Measurements from ENCODE around the gene NUDT3. TPM values are rescaled to one million over a fixed set of nuclear protein-coding genes. Genes with fewer than 3 reads are reported as not detected.

Gene NUDT3
- total and polyA plus RNA-seq, 4 donors = 15.5 to 50.2 (median 33.6) TPM

GRCh38 chr6:34231566-34232336, 160.7 kb downstream of the NUDT3 start:
- Histone ChIP-seq H3K27me3 (ENCODE audit: control insufficient read depth in 1 of 2, insufficient read depth in 2 of 2, low read length in 1 of 2) (peaks cover 0 to 2% of the 10 kb centered on the region in 2 donors), H3K4me1 (ENCODE audit: control insufficient read depth in 1 of 2, insufficient read depth in 2 of 2, low read length in 2 of 2) (no peaks in the 10 kb centered on the region), H3K27ac (ENCODE audit: low read depth in 1 of 2, low read length in 2 of 2) (no peak overlapping the region), H3K4me3 (ENCODE audit: low read length in 2 of 2) (no peak overlapping the region), H3K36me3 (ENCODE audit: control insufficient read depth in 1 of 2, insufficient read depth in 2 of 2, low read length in 1 of 2) (no peaks in the 10 kb centered on the region), H3K9me3 (ENCODE audit: control insufficient read depth, low read length) (no peaks in the 10 kb centered on the region)
- DNase-seq (peak in 1 of 2 donors; percentile 51), ATAC-seq (ENCODE audit: low FRiP score) (no peak)
- intact Hi-C loops (cut with DNase I) = no loop called here
- 96 to 97% methylated on average over 17 of the region's 17 CpGs for WGBS, 2 donors

GRCh38 chr6:34230653-34231371, 161.7 kb downstream of the NUDT3 start:
- DNase-seq = peak in 1 of 2 donors; percentile 35
- no peaks in the 10 kb centered on the region for H3K27me3 ChIP-seq (ENCODE audit: control insufficient read depth in 1 of 2, insufficient read depth in 2 of 2, low read length in 1 of 2)
- ATAC-seq (ENCODE audit: low FRiP score) = no peak
- H3K36me3 ChIP-seq (ENCODE audit: control insufficient read depth in 1 of 2, insufficient read depth in 2 of 2, low read length in 1 of 2) = no peaks in the 10 kb centered on the region
- no peaks in the 10 kb centered on the region for H3K4me1 ChIP-seq (ENCODE audit: control insufficient read depth in 1 of 2, insufficient read depth in 2 of 2, low read length in 2 of 2)
- intact Hi-C loops (cut with DNase I) = no loop called here
- WGBS, 2 donors = 92 to 96% methylated on average over 5 of the region's 5 CpGs
- H3K4me3 ChIP-seq (ENCODE audit: low read length in 2 of 2) = no peak overlapping the region
- no peaks in the 10 kb centered on the region for H3K9me3 ChIP-seq (ENCODE audit: control insufficient read depth, low read length)
- no peak overlapping the region for H3K27ac ChIP-seq (ENCODE audit: low read depth in 1 of 2, low read length in 2 of 2)

DNA sequence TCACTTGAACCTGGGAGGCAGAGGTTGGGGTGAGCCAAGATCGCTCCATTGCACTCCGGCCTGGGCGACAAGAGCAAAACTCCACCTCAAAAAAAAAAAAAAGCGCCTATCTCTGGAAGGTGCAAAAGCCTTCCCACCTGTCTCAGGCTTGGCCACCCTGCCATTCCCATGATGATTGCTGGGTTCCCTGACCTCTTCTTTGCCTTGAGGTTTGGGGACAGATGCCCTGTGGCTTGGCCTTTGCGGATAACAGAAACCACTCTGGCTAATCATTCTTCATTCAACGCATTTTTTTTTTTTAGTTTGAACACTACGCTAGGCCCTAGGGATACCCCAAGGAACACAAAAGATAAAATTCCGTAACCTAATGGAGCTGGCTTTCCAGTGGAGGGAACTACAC, 162.6 kb downstream of the NUDT3 start:
- H3K9me3 ChIP-seq (ENCODE audit: control insufficient read depth, low read length) = no peaks in the 10 kb centered on the region
- H3K27me3 ChIP-seq (ENCODE audit: control insufficient read depth in 1 of 2, insufficient read depth in 2 of 2, low read length in 1 of 2) = no peaks in the 10 kb centered on the region
- H3K4me1 ChIP-seq (ENCODE audit: control insufficient read depth in 1 of 2, insufficient read depth in 2 of 2, low read length in 2 of 2) = no peaks in the 10 kb centered on the region
- H3K4me3 ChIP-seq (ENCODE audit: low read length in 2 of 2) = no peak overlapping the region
- no peak overlapping the region for H3K27ac ChIP-seq (ENCODE audit: low read depth in 1 of 2, low read length in 2 of 2)
- peak in 1 of 2 donors; percentile 15 for DNase-seq
- intact Hi-C loops (cut with DNase I) = no loop called here
- ATAC-seq (ENCODE audit: low FRiP score) = no peak
- WGBS, 2 donors = 96 to 98% methylated on average over 8 of the region's 8 CpGs
- no peaks in the 10 kb centered on the region for H3K36me3 ChIP-seq (ENCODE audit: control insufficient read depth in 1 of 2, insufficient read depth in 2 of 2, low read length in 1 of 2)

Small RNA genes lying within 50 kb of the gene (microRNA-seq; reads per million reads assigned to microRNA genes)
- 0 reads per million in 2 donors for gene MIR6835

Other genes starting within 250 kb of the NUDT3 start
- gene GRM4, start 246.6 kb downstream of the NUDT3 start, total RNA-seq = not detected
- not detected for gene GRM4, start 246.6 kb downstream of the NUDT3 start, polyA plus RNA-seq
- 10 to 100 TPM; 18.0 to 19.2 TPM for gene HMGA1, start 155.8 kb downstream of the NUDT3 start, total RNA-seq
- gene HMGA1, start 155.8 kb downstream of the NUDT3 start, polyA plus RNA-seq = 10 to 100 TPM; 11.0 to 25.5 TPM
- 10 to 100 TPM; 14.0 to 20.0 TPM for gene SMIM29, start 143.7 kb downstream of the NUDT3 start, total RNA-seq
- gene SMIM29, start 143.7 kb downstream of the NUDT3 start, polyA plus RNA-seq = 10 to 100 TPM; 32.4 to 46.0 TPM
- gene RPS10, start 33.4 kb upstream of the NUDT3 start, total RNA-seq = 100 to 1,000 TPM; 835 to 876 TPM
- 1,000 to 10,000 TPM; 2,619 to 4,721 TPM for gene RPS10, start 33.4 kb upstream of the NUDT3 start, polyA plus RNA-seq
- under 1 TPM; 0.10 to 0.84 TPM for gene PACSIN1, start 73.4 kb upstream of the NUDT3 start, total RNA-seq
- under 1 TPM in 1 of 2 donors, not detected in 1; 0.10 TPM for gene PACSIN1, start 73.4 kb upstream of the NUDT3 start, polyA plus RNA-seq
- under 1 TPM in 1 of 2 donors, not detected in 1; 0.23 TPM for gene SPDEF, start 163.7 kb upstream of the NUDT3 start, total RNA-seq
- gene SPDEF, start 163.7 kb upstream of the NUDT3 start, polyA plus RNA-seq = 1 to 10 TPM in 1 of 2 donors, under 1 TPM in 1; 0.67 to 3.0 TPM

All from aorta (tissue), 5 donors.